GM19023 (cell line): ENCODE results near the gene ADAMTS5.

Source experiments
- ATAC-seq: cut with Tn5 transposase; IDR thresholded peaks from one replicate; pipeline ENCODE4 v1.9.1; 2021; ENCODE audit warnings: mild to moderate bottlenecking, moderate library complexity; ENCODE audit not compliant: unreplicated experiment

The ADAMTS5 gene

GRCh38 chr21:26892151-26892550, 74.7 kb downstream of the ADAMTS5 start:
- ATAC-seq: no peak

DNA sequence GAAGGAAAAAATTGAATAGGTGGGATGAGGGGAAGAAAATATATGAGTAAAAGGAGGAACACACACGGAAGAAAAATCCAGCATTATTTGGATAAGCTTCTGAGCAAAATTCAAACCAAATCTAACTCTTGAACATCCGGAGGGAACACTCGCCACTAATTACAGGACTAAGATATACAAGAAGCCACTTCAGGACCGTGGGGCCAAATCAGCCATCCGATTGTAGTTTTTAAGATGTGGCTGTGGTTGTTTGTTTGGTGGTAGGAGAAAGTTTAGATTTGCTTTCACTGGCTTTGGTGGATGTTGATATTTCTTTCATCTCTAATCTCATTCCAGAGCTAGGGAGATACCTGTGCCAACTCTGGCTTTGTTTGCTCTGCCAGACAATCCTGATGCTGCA, 78.0 kb downstream of the ADAMTS5 start:
- no peak for ATAC-seq

DNA sequence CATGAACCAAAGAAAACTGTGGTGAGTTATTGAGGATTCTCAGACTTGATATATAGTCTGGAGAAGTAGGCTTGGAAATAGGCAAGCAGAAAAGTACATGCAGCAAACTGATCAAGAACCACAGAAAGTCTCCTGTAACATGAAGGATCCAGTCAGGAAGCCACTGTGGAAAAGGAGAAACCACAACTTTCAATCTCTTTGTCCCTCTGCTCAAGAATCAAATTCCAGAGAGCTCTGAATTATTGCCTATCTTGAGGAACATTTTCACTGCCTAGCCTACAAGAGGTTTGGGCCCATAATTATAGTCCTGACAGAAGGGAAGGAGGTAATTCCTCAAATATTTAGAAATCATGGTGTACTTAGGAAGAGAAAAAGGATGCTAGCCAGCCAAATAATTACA, 78.6 kb downstream of the ADAMTS5 start:
- ATAC-seq: no peak

DNA sequence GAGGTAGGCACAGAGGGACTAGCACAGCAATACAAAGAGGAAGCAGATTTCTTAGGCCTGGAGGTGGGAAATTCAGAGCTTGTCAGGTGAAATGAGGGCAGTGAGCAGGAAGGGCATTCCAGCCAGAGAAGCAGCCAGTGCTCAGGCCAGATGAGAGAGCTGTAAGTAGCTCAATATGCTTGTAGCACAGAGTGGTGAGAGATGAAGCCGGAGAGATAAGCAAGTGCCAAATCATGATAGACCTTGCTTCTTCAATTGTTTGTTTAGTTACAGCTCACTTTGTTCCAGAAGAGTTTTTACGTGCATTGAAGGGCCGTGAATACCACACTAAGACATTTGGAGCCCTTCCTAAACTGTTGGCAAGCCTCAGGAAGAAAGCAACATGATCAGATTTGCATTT, 79.6 kb downstream of the ADAMTS5 start:
- no peak for ATAC-seq

- no peak for ATAC-seq
These were observed 82.5 kb downstream of the ADAMTS5 start for GRCh38 chr21:26884436-26884835.

DNA sequence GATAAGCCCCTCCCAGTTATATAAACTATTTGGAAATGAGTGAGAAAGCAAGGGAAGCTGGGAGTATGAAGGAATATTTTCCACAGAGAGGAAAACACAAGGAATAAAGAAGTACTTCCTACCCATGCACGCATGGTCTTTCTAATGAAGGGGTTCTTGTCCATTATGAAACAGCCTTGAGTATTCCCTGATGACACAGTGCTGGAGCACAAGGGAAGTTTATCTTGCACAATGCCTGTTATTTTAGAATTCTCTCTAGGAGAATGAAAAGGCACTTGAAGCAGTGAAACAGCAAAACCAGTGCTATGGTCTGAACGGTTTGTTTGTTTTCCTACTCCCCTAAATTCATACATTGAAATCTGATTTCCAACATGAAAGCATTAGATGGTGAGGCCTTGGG, 83.1 kb downstream of the ADAMTS5 start:
- no peak for ATAC-seq

GRCh38 chr21:26881504-26882228, 85.2 kb downstream of the ADAMTS5 start:
- no peak for ATAC-seq

GRCh38 chr21:26877018-26877417, 89.9 kb downstream of the ADAMTS5 start:
- ATAC-seq: no peak

DNA sequence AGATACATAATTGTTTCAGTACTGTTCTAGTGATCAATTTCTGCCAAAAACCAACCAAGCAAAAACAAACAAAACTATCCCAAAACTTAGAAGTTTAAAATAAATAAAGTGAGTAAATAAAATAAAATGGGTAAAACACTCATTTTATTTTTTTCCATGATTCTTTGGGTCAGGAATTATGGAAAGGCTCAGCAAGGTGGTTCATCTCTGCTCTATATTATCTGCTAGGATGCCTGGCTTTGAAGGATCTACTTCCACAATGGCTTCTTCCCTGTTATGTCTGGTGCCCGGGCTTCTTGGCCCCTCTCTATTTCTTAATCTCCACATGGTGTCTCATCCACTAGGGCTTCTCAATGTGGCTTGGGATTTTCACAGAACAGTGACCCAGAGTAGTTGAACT, 92.5 kb downstream of the ADAMTS5 start:
- no peak for ATAC-seq
